Cardiac muscle cell (in vitro differentiated cells and primary cell): ENCODE measurements around the gene PLXND1. TPM values are rescaled to one million over a fixed set of nuclear protein-coding genes. Genes with fewer than 3 reads are reported as not detected.

Experiments
- DNase-seq, 2 donors: peaks; one replicate each; pipeline versions ENCODE4 v3.0.0 to v3.0.0-alpha.2; 2010 to 2017; ENCODE audit warnings: low read depth in 1 of 2, low spot score in 1 of 2
- H3K27ac ChIP-seq: fragments of 200-600 bp; sonication (generic); 2 replicates; pipeline ENCODE4 v1.5.1; 2016
- H3K27me3 ChIP-seq: fragments of 200-600 bp; sonication (generic); 2 replicates; pipeline ENCODE4 v1.6.0; 2016; ENCODE audit warnings: control low read depth
- H3K36me3 ChIP-seq: fragments of 200-600 bp; sonication (generic); 2 replicates; pipeline ENCODE4 v1.5.1; 2016; ENCODE audit warnings: control low read depth
- H3K4me1 ChIP-seq: fragments of 200-600 bp; sonication (generic); 2 replicates; pipeline ENCODE4 v1.8.1; 2017; ENCODE audit warnings: low read depth, mild to moderate bottlenecking, mixed run types
- H3K4me3 ChIP-seq: fragments of 200-600 bp; sonication (generic); 2 replicates; pipeline ENCODE4 v1.5.1; 2016; ENCODE audit warnings: mild to moderate bottlenecking
- H3K9me3 ChIP-seq: fragments of 200-600 bp; sonication (generic); 2 replicates; pipeline ENCODE4 v1.5.1; 2017; ENCODE audit warnings: low read depth, mild to moderate bottlenecking, control low read depth
- CTCF ChIP-seq: IDR thresholded peaks from 2 replicates; pipeline ENCODE4 v1.5.1; 2012; ENCODE audit warnings: low read depth, mild to moderate bottlenecking, low read length
- polyA plus RNA-seq: library from polyadenylated mRNA; unstranded; fragments of >200 nt; fragmentation: Nextera tagmentation; extraction: Ambion mirVana; gene quantifications from 2 replicates; pipeline ENCODE4 v1.2.1, GENCODE V29; 2016
- total RNA-seq: library from RNA; depleted of rRNA; stranded (reverse); fragments of >200 nt; gene quantifications from 2 replicates; pipeline ENCODE4 v1.2.3, GENCODE V29; 2016

PLXND1 gene
- total and polyA plus RNA-seq, 2 experiments from 2014 or later: 15.0 to 56.5 TPM

- no peak overlapping the region for H3K27ac ChIP-seq
- peak in 1 of 2 donors; percentile 31 for DNase-seq
- no peak overlapping the region for H3K4me3 ChIP-seq
- H3K36me3 ChIP-seq: no peaks in the 10 kb centered on the region
- no peak for TF ChIP-seq CTCF
- no peaks in the 10 kb centered on the region for H3K27me3 ChIP-seq
- H3K4me1 ChIP-seq: no peaks in the 10 kb centered on the region
- H3K9me3 ChIP-seq: no peaks in the 10 kb centered on the region
Measured at GRCh38 chr3:129529436-129530210, 76.9 kb downstream of the PLXND1 start.

GRCh38 chr3:129528589-129529100, 77.8 kb downstream of the PLXND1 start, which contains the start of gene RHO:
RHO (plus strand) TSS chr3:129528639; CDS start chr3:129528734, 95 bp downstream.
- DNase-seq: no peak
- H3K36me3 ChIP-seq: no peaks in the 10 kb centered on the region
- H3K27me3 ChIP-seq: no peaks in the 10 kb centered on the region
- H3K27ac ChIP-seq: no peak within 1 kb of the TSS
- H3K4me1 ChIP-seq: no peaks in the 10 kb centered on the region
- no peaks in the 10 kb centered on the region for H3K9me3 ChIP-seq
- no peak for TF ChIP-seq CTCF
- H3K4me3 ChIP-seq: no peak within 1 kb of the TSS

- Histone ChIP-seq H3K27me3 (no peaks in the 10 kb centered on the region), H3K9me3 (no peaks in the 10 kb centered on the region), H3K4me1 (no peaks in the 10 kb centered on the region), H3K27ac (no peak overlapping the region), H3K4me3 (no peak overlapping the region), H3K36me3 (no peaks in the 10 kb centered on the region)
- DNase-seq: no peak
- TF ChIP-seq CTCF: no peak
Measured at GRCh38 chr3:129527262-129527661, 79.2 kb downstream of the PLXND1 start.

GRCh38 chr3:129526121-129526900, 80.2 kb downstream of the PLXND1 start:
- H3K36me3 ChIP-seq: no peaks in the 10 kb centered on the region
- no peak for DNase-seq
- H3K27ac ChIP-seq: no peak overlapping the region
- H3K9me3 ChIP-seq: no peaks in the 10 kb centered on the region
- H3K27me3 ChIP-seq: no peaks in the 10 kb centered on the region
- TF ChIP-seq CTCF: no peak
- H3K4me1 ChIP-seq: no peaks in the 10 kb centered on the region
- H3K4me3 ChIP-seq: no peak overlapping the region

GRCh38 chr3:129525341-129525968, 81.0 kb downstream of the PLXND1 start:
- Histone ChIP-seq H3K4me1 (no peaks in the 10 kb centered on the region), H3K27me3 (no peaks in the 10 kb centered on the region), H3K36me3 (no peaks in the 10 kb centered on the region), H3K9me3 (no peaks in the 10 kb centered on the region), H3K4me3 (no peak overlapping the region), H3K27ac (no peak overlapping the region)
- DNase-seq: peak in 1 of 2 donors; percentile 31
- no peak for TF ChIP-seq CTCF
